Renal pelvis (tissue), 4 donors: ENCODE results near the gene SLC27A4. TPM values are rescaled to one million over a fixed set of nuclear protein-coding genes. Genes with fewer than 3 reads are reported as not detected.

Experiments used
- DNase-seq: peaks from one replicate; pipeline ENCODE4 v3.0.0-alpha.2; 2013
- polyA plus RNA-seq, 3 donors: library from polyadenylated mRNA; unstranded; fragments of 120-200 nt; gene quantifications; one replicate each; pipeline ENCODE4 v1.2.1, GENCODE V29; 2013; ENCODE audit not compliant: insufficient read length in 3 of 3

SLC27A4 gene
- polyA plus RNA-seq, 3 donors: 19.6 to 24.6 (median 22.7) TPM

GRCh38 chr9:128389395-128390149 is 49.2 kb downstream of the SLC27A4 start:
- DNase-seq: no peak

- no peak for DNase-seq
These were observed 50.0 kb downstream of the SLC27A4 start for GRCh38 chr9:128390150-128390812.

GRCh38 chr9:128390813-128391711 is 50.7 kb downstream of the SLC27A4 start:
- DNase-seq: no peak

- no peak for DNase-seq
These were observed 51.6 kb downstream of the SLC27A4 start for GRCh38 chr9:128391956-128392301.

GRCh38 chr9:128392302-128393144 is 52.2 kb downstream of the SLC27A4 start:
- DNase-seq: no peak

GRCh38 chr9:128393145-128393775 is 52.9 kb downstream of the SLC27A4 start:
- no peak for DNase-seq

GRCh38 chr9:128393970-128394369 is 53.6 kb downstream of the SLC27A4 start:
- DNase-seq: no peak

- no peak for DNase-seq
These were observed 54.2 kb downstream of the SLC27A4 start for GRCh38 chr9:128394379-128395168.

- no peak for DNase-seq
These were observed 56.8 kb downstream of the SLC27A4 start for GRCh38 chr9:128396970-128397613.

GRCh38 chr9:128397831-128398230 is 57.5 kb downstream of the SLC27A4 start:
- DNase-seq: no peak

GRCh38 chr9:128399861-128400260 is 59.5 kb downstream of the SLC27A4 start:
- DNase-seq: no peak

- DNase-seq: no peak
These were observed 64.2 kb downstream of the SLC27A4 start for GRCh38 chr9:128404560-128404959.

- DNase-seq: no peak
These were observed 64.9 kb downstream of the SLC27A4 start for GRCh38 chr9:128405077-128405779.

- DNase-seq: no peak
These were observed 65.4 kb downstream of the SLC27A4 start for GRCh38 chr9:128405780-128406171.

- no peak for DNase-seq
These were observed 66.6 kb downstream of the SLC27A4 start for GRCh38 chr9:128406848-128407391.

- DNase-seq: no peak
These were observed 68.7 kb downstream of the SLC27A4 start for GRCh38 chr9:128408963-128409431.

GRCh38 chr9:128409450-128409849 is 69.1 kb downstream of the SLC27A4 start:
- no peak for DNase-seq

GRCh38 chr9:128409978-128410377 is 69.7 kb downstream of the SLC27A4 start:
- DNase-seq: no peak
